Activated T-cell treated with anti-CD3 and anti-CD28 coated beads, Interleukin-2, amount 50 U/mL, for 4 hours (primary cell): Measurements from ENCODE around the gene KCNMB3. TPM values are rescaled to one million over a fixed set of nuclear protein-coding genes. Genes with fewer than 3 reads are reported as not detected.
A peak's percentile ranks its signal among the peaks of the same experiment; 100 is the strongest.
"Not testable (repeated sequence)": the region's sequence is repeated elsewhere in the genome, so short reads cannot be mapped to it uniquely, and the experiment has no call there.

ENCODE experiments used
- ATAC-seq, 2 donors: fragments of 200-7000 bp; cut with Tn5 transposase; one replicate each; pipeline ENCODE4 v1.10.0; 2021
- DNase-seq: peaks from one replicate; pipeline ENCODE4 v3.0.0-alpha.2; 2020
- H3K27me3 Mint-ChIP-seq: one replicate; pipeline ENCODE4 v1.8.0; 2021; ENCODE audit warnings: low read depth, mixed read lengths
- H3K36me3 Mint-ChIP-seq: one replicate; pipeline ENCODE4 v1.8.0; 2022; ENCODE audit warnings: mixed read lengths; ENCODE audit not compliant: insufficient read depth
- H3K4me1 Mint-ChIP-seq: one replicate; pipeline ENCODE4 v1.8.0; 2021; ENCODE audit warnings: low read depth, mixed read lengths
- H3K4me3 Mint-ChIP-seq: one replicate; pipeline ENCODE4 v1.8.0; 2021; ENCODE audit warnings: mild to moderate bottlenecking, moderate library complexity, mixed read lengths
- H3K9me3 Mint-ChIP-seq: one replicate; pipeline ENCODE4 v1.8.0; 2021; ENCODE audit warnings: mixed read lengths
- total RNA-seq, 3 donors: library from RNA; stranded (reverse); gene quantifications; one replicate each; pipeline ENCODE4 v1.2.1, GENCODE V29; 2021

The KCNMB3 gene
- total RNA-seq, 3 donors from 2014 or later = 0.15 to 0.34 TPM; not detected in 1

- H3K4me1 Mint-ChIP-seq, H3K36me3 Mint-ChIP-seq, ATAC-seq, DNase-seq, H3K9me3 Mint-ChIP-seq, H3K4me3 Mint-ChIP-seq: not testable (repeated sequence)
- H3K27me3 Mint-ChIP-seq = peaks cover 12% of the 10 kb centered on the region
Observed at GRCh38 chr3:179274434-179274833, 23.5 kb upstream of the KCNMB3 start.

GRCh38 chr3:179272385-179272784 lies 21.5 kb upstream of the KCNMB3 start:
- no peak for DNase-seq
- Mint-ChIP-seq H3K4me3 (no peak overlapping the region), H3K4me1 (no peaks in the 10 kb centered on the region), H3K27me3 (peaks cover 8% of the 10 kb centered on the region), H3K36me3 (no peaks in the 10 kb centered on the region), H3K9me3 (no peaks in the 10 kb centered on the region)
- ATAC-seq = no peak

GRCh38 chr3:179269152-179269707 lies 18.3 kb upstream of the KCNMB3 start:
- no peak for ATAC-seq
- H3K4me3 Mint-ChIP-seq = no peak overlapping the region
- peaks cover 8% of the 10 kb centered on the region for H3K27me3 Mint-ChIP-seq
- no peaks in the 10 kb centered on the region for H3K4me1 Mint-ChIP-seq
- H3K36me3 Mint-ChIP-seq = no peaks in the 10 kb centered on the region
- H3K9me3 Mint-ChIP-seq = no peaks in the 10 kb centered on the region
- no peak for DNase-seq

- no peaks in the 10 kb centered on the region for H3K4me1 Mint-ChIP-seq
- H3K9me3 Mint-ChIP-seq = no peaks in the 10 kb centered on the region
- H3K36me3 Mint-ChIP-seq = no peaks in the 10 kb centered on the region
- H3K4me3 Mint-ChIP-seq = no peak overlapping the region
- DNase-seq (no peak), ATAC-seq (no peak)
- H3K27me3 Mint-ChIP-seq = peaks cover 8% of the 10 kb centered on the region
Observed at GRCh38 chr3:179268400-179269051, 17.6 kb upstream of the KCNMB3 start.

- DNase-seq (no peak), ATAC-seq (no peak)
- Mint-ChIP-seq H3K9me3 (no peaks in the 10 kb centered on the region), H3K36me3 (no peaks in the 10 kb centered on the region), H3K4me3 (no peak overlapping the region), H3K4me1 (peaks cover 5% of the 10 kb centered on the region), H3K27me3 (peaks cover 8% of the 10 kb centered on the region)
Observed at GRCh38 chr3:179266701-179267211, 15.8 kb upstream of the KCNMB3 start.

GRCh38 chr3:179265875-179266274 lies 15.0 kb upstream of the KCNMB3 start:
- H3K27me3 Mint-ChIP-seq = peaks cover 8% of the 10 kb centered on the region
- no peaks in the 10 kb centered on the region for H3K9me3 Mint-ChIP-seq
- no peak for ATAC-seq
- H3K36me3 Mint-ChIP-seq = no peaks in the 10 kb centered on the region
- no peak overlapping the region for H3K4me3 Mint-ChIP-seq
- H3K4me1 Mint-ChIP-seq = peaks cover 8% of the 10 kb centered on the region
- DNase-seq = no peak

- DNase-seq = no peak
- no peak for ATAC-seq
- no peak overlapping the region for H3K4me3 Mint-ChIP-seq
- H3K27me3 Mint-ChIP-seq = peaks cover 8% of the 10 kb centered on the region
- H3K4me1 Mint-ChIP-seq = peaks cover 15% of the 10 kb centered on the region
- H3K36me3 Mint-ChIP-seq = no peaks in the 10 kb centered on the region
- no peaks in the 10 kb centered on the region for H3K9me3 Mint-ChIP-seq
Observed at GRCh38 chr3:179265092-179265491, 14.2 kb upstream of the KCNMB3 start.

GRCh38 chr3:179264449-179264848 lies 13.5 kb upstream of the KCNMB3 start:
- Mint-ChIP-seq H3K36me3 (no peaks in the 10 kb centered on the region), H3K27me3 (peaks cover 7% of the 10 kb centered on the region), H3K9me3 (peaks cover 6% of the 10 kb centered on the region), H3K4me1 (peaks cover 20% of the 10 kb centered on the region), H3K4me3 (no peak overlapping the region)
- ATAC-seq = no peak
- DNase-seq = no peak

GRCh38 chr3:179263134-179263533 lies 12.2 kb upstream of the KCNMB3 start:
- Mint-ChIP-seq H3K4me1 (peaks cover 25% of the 10 kb centered on the region), H3K27me3 (peaks cover 4% of the 10 kb centered on the region), H3K4me3 (no peak overlapping the region), H3K36me3 (no peaks in the 10 kb centered on the region), H3K9me3 (peaks cover 11% of the 10 kb centered on the region)
- ATAC-seq = no peak
- no peak for DNase-seq

- peak; percentile 89 to 95 for ATAC-seq
- no peaks in the 10 kb centered on the region for H3K36me3 Mint-ChIP-seq
- H3K27me3 Mint-ChIP-seq = no peaks in the 10 kb centered on the region
- H3K4me3 Mint-ChIP-seq = peak overlapping the region; percentile 80
- H3K4me1 Mint-ChIP-seq = peaks cover 25% of the 10 kb centered on the region
- H3K9me3 Mint-ChIP-seq = peaks cover 11% of the 10 kb centered on the region
- peak; percentile 54 for DNase-seq
Observed at GRCh38 chr3:179260949-179261765, 10.2 kb upstream of the KCNMB3 start.

- not testable (repeated sequence) for DNase-seq, H3K36me3 Mint-ChIP-seq, H3K27me3 Mint-ChIP-seq
- Mint-ChIP-seq H3K9me3 (peaks cover 11% of the 10 kb centered on the region), H3K4me3 (peak overlapping the region; percentile 72), H3K4me1 (peaks cover 25% of the 10 kb centered on the region)
- peak; percentile 8 to 17 for ATAC-seq
Observed at GRCh38 chr3:179259959-179260756, 9.2 kb upstream of the KCNMB3 start.

GRCh38 chr3:179258820-179259219 lies 7.9 kb upstream of the KCNMB3 start:
- no peaks in the 10 kb centered on the region for H3K36me3 Mint-ChIP-seq

GRCh38 chr3:179257742-179258141 lies 6.8 kb upstream of the KCNMB3 start:
- Mint-ChIP-seq H3K9me3 (peaks cover 11% of the 10 kb centered on the region), H3K4me1 (peaks cover 25% of the 10 kb centered on the region)
- H3K36me3 Mint-ChIP-seq, ATAC-seq, H3K4me3 Mint-ChIP-seq, DNase-seq, H3K27me3 Mint-ChIP-seq: not testable (repeated sequence)

More at GRCh38 chr3:179258820-179259219, 7.9 kb upstream of the KCNMB3 start:
- DNase-seq (no peak), ATAC-seq (no peak)
- Mint-ChIP-seq H3K27me3 (no peaks in the 10 kb centered on the region), H3K4me1 (peaks cover 25% of the 10 kb centered on the region), H3K4me3 (no peak overlapping the region), H3K9me3 (peaks cover 11% of the 10 kb centered on the region)

- Mint-ChIP-seq H3K27me3 (no peaks in the 10 kb centered on the region), H3K4me1 (peaks cover 21% of the 10 kb centered on the region)
Observed at GRCh38 chr3:179256813-179257212, 5.9 kb upstream of the KCNMB3 start.

More at GRCh38 chr3:179256813-179257212, 5.9 kb upstream of the KCNMB3 start:
- no peak overlapping the region for H3K4me3 Mint-ChIP-seq
- H3K9me3 Mint-ChIP-seq = peaks cover 11% of the 10 kb centered on the region
- DNase-seq = no peak
- no peak for ATAC-seq
- H3K36me3 Mint-ChIP-seq = no peaks in the 10 kb centered on the region
